GM19099 (cell line): ENCODE results near the gene GRK4.

Experiments used
- POLR2A ChIP-seq: IDR thresholded peaks from 3 replicates; pipeline ENCODE4 v1.6.1; 2011; ENCODE audit warnings: low read depth; ENCODE audit not compliant: insufficient read length; ENCODE audit errors: extremely low read depth

The GRK4 gene

DNA sequence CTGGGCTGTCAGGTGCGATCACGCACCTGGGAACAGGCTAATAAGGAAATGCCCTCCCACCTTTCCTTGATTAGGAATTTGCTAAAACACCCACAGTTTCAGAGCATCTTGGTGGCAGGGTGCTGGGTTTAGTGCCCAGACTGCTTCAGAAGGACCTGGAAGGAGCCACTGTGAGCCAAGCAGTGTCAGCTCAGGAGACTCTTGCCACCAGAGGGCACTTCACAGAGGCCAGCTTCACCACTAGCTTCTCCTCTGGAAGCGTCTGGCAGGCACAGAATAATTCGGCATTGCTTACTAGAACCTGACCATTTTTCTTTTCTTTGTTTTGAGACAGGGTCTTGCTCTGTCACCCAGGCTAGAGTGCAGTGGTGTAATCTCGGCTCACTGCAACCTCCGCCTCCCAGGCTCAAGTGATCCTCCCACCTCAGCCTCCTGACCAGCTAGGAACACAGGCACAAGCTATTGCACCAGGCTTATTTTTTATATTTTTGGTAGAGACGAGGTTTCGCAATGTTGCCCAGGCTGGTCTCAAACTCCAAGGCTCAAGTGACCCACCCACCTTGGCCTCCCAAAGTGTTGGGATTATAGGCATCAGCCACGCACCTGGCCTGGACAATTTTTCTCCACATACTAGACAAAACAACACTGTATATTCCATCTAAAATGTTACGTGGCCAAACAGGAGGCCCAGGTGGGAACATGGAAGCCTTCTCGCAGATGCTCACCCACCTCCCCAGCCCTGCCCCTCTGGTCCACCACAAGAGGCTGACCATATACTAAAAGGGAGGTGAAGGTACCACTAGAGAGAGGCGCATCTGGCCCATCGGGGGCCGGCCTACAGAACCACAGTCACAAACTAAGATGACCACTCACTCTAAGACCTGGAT lies 14.2 kb upstream of the GRK4 start:
- no peak for TF ChIP-seq POLR2A

DNA sequence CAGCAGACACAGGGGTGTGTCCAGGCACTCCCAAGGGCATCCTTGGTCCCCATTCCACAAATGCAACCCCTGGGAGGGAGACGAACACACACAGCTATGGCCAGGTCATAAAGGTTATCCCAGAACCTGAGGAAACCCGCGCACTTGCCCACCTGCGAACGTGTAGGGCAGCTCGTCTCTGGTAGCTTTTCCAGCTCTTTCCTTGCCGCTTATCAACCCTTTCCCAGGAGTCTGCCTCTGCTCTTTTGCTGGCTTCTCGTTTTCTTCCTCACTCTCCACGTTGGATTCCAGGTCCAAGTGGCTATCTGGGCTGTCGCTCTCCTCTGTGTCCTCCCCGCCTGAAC lies 13.6 kb upstream of the GRK4 start:
- no peak for TF ChIP-seq POLR2A

DNA sequence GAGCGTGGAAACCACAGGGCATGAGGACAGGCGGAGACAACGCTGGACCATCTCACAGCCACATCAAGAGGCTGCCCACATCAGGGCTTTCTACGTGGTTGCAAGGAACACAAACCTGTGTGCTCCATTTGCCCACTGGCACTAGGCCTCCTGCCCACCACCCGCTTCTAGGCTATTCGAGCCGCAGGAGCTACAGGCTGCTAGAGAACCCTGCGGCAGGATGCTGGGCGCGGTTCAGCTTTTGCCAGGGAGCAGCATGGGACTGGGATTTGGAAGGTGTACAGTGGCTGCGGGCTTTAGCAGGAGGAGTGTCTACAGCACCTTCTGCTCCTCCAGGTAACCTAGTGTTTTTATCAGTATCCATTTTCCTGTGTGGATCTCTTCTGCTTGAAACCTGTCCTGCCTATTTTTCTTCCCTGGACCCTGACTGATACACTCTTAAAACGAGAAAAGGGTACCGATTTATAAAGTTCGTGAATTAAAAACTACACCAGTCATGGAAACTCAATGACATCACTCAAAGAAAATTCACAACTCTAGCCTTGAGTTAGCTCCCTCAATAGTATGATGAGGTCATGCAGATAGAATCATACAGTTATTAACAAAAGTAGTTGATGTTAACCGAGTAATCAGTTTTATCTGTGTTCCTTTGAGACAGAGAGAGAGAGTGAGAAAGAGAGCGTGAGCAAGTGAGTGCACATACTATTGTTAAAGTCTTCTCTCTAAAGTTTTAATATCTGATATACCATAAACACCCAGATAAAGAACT lies 13.0 kb upstream of the GRK4 start:
- no peak for TF ChIP-seq POLR2A

DNA sequence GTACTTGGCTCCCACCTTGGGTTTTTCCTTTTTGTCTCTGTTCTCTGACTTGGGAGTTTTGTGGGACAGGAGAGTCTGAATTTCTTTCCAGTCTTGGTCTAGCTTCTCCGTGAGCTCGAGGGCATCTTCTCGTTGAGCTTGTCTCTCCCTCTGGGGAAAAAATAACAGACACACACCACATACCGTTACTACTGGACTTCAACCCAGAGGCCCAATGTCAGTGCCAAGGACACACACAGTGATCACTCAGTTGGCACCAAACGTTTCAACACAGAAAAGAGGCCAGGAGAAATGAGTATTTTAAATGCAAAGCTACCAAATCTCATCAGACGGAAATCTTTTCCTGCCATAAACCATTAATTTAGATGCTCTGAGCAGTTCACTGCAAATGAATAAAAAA lies 9.9 kb upstream of the GRK4 start:
- no peak for TF ChIP-seq POLR2A

DNA sequence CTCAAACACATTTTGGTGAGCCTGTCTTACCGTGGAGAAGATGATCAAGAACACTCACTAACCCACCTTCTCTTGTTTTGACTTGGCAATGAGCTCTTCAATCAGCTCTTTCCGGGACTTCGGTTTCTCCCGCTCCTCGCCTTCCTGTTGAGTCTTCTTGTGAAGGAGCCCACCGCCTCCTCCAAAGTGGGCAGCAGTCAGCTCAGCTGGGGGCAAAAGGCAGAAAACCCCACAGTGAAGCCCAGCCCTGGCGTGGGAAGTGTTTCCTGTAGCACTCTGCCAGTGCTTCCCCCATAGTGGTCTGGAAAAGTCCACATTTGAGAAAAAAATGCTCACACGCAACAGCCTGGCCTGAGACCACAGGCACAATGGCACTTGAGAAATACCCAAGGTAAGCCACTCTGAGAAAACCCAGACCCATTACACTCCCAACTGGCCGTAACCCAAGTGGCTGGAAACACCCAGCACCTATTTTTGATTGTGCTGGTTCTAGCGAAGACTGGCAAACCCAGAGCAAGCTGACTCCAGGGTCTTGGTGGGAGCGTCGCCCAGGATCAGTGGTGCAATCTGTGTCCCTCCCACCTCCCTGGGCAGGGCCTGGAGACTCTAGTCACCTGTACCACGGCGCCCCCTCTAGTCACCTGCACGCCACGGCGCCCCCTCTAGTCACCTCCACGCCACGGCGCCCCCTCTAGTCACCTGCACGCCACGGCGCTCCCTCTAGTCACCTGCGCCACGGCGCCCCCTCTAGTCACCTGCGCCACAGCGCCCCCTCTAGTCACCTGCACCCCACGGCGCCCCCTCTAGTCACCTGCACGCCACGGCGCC lies 8.8 kb upstream of the GRK4 start:
- no peak for TF ChIP-seq POLR2A

DNA sequence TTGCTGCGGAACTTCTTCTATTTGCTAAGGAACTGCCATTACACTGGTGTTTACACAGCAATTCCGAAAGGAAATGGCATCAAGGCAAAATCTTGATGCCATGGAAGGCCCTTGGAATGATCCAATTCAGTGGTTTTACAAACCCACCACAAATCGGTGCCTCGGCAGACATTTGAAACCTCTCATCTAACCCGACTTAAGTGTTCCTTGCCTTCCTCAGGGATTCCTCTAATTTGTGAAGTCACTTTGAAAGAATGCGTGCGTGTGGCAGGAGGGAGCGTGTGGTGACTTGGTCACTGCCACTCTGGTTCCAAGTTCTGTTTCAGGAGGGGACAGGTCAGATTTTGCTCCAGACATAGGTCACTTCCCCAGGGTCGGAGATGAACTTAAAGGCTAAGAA lies 4.9 kb upstream of the GRK4 start:
- TF ChIP-seq POLR2A, result no peak

DNA sequence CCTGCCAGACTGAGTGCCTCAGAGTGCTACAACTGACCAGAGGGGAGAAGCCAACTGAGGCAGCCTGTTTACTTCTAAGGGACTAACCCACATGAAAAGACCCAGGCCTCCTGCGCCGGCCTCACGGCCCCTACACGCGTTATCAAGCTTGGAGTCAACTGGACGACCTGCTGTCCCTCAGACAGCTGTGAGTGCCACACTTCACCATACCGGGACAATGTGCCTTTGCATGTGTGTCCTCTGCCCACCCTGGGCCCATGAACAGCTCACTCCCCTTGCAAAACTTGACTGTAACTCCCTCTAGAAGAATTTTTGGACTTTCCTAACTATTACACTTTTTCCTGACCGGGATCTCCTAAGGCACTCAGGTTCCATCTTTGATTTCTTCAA lies 2.0 kb upstream of the GRK4 start:
- no peak for TF ChIP-seq POLR2A

DNA sequence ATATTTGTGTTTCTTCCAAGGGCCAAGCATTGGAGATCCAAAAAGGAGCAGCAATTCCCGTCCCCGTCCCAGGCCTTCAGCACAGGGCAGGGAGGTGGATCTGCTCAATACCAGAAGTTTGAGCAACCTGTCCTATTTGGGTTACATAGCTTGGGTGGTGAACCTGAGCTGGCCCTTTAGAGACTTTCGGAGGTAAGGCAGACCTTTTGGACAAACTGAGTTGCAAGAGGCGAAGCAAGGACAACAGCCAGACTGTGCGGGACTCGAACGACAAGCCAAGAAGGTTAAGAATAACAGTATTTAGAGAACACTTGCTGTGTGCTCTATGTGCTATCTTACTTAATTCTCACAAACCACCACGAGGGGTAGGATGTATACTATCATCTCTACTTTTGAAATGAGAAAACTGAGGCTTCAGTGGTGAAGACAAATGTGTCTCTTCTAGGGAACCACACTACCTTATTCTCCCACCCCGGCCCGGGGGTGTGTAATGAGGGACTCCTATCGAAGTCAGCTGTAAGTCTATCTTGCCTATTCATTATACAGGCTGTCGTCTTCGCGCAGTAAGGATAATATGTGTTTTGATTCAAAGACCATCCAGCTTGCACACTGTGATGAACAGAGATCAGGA lies 1.4 kb upstream of the GRK4 start:
- no peak for TF ChIP-seq POLR2A

DNA sequence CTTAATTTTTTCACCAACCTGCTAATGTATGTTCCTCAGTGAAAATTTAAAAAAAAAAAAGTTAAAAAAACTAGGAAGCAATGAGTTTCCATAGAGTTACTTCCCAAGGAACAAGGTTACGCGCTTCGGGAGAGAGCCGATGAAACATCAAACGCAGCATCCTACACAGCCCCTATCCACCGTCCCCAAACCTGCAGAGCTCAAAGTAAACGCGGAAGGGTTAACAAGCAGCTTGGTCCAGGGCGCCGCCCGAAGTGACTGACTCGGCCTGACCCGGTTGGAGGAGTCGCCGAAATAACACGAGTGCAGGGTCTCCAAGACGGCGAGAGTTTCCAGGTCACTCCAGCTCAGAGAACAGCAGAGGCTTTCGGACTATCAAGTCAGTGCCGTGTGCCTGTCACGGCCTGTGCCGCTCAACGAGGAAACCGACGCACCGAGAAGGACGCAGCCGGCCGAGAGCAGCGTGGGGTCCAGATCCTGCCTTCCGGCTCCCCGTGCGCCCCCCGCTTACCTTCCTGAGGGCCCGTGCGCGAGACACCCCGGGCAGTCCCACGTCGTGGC lies 677 bp upstream of the GRK4 start:
- no peak for TF ChIP-seq POLR2A

DNA sequence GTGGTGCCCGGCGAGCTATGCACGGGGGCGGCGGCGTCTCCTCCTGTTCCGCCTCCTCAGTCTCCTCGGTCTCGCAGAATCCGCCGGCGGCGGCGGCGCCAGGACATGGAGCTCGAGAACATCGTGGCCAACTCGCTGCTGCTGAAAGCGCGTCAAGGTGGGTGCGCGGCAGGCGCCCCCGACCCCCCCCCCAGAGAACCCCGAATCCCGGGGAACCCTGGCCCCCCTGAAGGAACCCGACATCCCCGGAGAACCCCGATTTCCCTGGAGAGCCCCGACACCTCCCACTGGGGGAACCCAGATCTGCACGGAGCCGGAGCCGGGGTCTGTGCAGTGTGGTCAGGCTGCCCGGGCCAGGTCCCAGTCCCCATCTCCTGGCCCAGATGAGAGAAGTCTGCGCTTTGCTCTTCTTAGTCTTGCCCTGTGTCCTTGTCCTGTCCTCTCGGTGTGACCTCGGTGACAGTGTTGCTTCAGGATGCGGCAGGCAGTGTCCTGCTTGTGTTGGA lies 648 bp downstream of the GRK4 start:
- TF ChIP-seq POLR2A, result no peak

DNA sequence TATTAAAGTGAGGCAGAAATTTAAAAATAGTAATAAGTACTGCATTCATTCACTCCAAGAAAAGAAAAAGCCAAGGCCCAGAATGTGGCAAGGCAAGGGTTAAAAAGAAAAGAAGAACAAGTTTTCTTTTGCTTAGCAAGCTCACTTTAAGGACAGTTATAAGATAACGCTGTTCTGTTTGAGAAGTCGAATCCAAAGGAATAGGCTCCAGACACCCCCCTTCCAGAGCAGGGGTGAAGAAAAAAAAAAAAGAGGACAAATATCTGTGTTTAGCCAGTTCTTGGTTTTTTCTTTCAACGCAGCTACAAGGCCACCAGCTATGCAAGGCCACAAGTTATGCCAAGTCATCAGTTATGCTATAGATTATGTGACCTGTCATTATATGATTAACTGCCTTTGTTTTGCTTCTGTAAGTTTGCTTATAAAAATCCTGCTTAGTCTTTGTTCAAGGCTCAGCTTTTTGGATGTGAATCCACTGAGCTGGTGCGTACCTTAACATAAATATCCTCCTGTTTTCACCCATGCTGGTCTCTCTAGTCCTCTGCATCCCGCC lies 1.4 kb downstream of the GRK4 start:
- no peak for TF ChIP-seq POLR2A

DNA sequence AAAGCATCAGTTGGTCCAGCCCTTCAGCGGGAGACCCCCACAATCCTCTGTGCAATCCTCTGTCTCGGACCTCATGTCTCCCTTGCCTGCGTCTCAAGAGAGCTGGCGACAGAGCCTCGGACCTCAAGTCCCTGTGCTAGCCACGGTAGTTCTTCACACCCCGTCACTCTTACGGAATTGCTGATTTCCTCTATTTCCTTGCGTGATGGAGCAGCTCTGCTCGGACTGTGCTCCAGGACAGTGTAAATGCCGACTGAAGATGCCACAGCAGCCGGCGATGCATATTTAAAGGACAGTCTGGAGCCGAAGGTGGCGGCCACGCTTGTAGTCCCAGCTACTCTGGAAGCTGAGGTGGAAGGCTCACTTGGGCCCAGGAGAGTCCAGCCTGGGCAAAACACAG lies 1.9 kb downstream of the GRK4 start:
- no peak for TF ChIP-seq POLR2A

DNA sequence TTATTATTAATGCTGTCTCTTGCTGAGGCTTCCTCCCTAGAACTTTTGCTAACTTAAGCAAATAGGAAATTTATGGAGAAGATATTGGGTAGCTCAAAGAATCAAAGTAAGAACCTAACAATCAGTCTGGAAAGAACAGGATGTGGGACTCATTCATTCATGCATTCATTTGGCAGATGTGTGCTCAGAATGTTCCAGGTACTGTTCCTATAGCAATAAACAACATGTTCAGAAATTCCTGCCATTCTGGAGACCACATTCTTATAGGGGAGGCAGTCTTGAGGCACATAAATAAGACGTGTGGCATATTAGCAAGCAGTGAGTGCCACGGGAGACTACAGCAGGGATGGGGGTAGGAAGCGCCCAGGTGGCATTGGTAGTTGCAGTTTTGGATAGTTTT lies 5.0 kb downstream of the GRK4 start:
- no peak for TF ChIP-seq POLR2A

DNA sequence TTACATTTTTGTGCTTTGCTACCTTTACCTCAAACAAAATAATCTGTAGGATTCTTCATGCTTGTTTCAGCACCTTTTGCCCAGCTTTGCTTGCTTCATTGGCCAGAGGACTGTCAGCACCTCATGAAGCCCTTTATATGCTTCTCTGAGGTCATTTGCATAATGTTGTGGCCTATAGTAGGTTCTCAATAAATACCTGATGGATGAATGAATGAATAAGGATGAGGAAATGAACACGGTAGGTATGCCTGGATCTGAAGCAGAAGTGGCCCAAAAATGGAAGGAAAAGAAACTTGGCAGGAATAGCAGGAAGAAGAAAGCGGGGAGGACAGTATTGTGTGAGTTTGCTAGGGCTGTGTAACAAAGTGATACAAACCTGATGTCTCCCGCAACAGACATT lies 7.9 kb downstream of the GRK4 start:
- no peak for TF ChIP-seq POLR2A
